ENCODE data around the gene METTL6. TPM values are rescaled to one million over a fixed set of nuclear protein-coding genes. Genes with fewer than 3 reads are reported as not detected.
"Not testable (repeated sequence)": the region's sequence is repeated elsewhere in the genome, so short reads cannot be mapped to it uniquely, and the experiment has no call there.

Gene METTL6
- total and polyA plus RNA-seq, 7 donors: 5.4 to 21.9 (median 14.3) TPM

DNA sequence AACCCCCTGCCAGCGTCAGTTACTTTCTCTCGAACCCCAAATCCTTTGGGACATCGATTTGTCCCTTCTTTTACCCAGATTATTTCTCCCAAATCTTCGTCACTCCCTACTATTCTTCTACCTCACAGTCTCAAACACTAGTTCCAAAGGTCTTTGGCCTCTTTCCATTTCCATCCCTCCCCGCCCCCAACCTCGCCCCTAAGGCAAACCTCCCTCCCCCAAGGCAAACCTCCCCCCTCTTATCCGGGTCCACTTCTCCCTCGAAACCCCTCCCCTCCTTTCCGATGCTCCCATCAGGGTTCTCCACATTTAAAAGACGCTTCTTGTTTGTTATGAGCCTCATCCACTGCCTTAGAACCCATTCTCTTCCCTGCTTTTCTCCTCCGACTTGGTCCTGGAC, 637 bp upstream of the METTL6 start:
- no peaks in the 10 kb centered on the region for H3K27me3 ChIP-seq
- intact Hi-C loops (cut with DNase I): loop anchor here (2.0 to 5.0 kb wide), 2 partner anchors 129 to 331 kb away; partner anchors contain the start of gene RBSN
- 1% methylated on average over 11 of the region's 11 CpGs for WGBS, 2 donors
- peaks cover 0 to 49% (median 4%) of the 10 kb centered on the region in 4 donors for H3K36me3 ChIP-seq
- no peak for DNase-seq
- H3K4me3 ChIP-seq: peak overlapping the region; percentile 82 to 95 (median 94)
- peaks cover 0 to 39% (median 35%) of the 10 kb centered on the region in 4 donors for H3K4me1 ChIP-seq
- H3K9me3 ChIP-seq: no peaks in the 10 kb centered on the region
- TF ChIP-seq CTCF (IDR thresholded peaks at IDR 0.05) (no peak), POLR2A (IDR thresholded peaks at IDR 0.05) (no peak), POLR2AphosphoS5 (IDR thresholded peaks at IDR 0.05) (no peak), EP300 (IDR thresholded peaks at IDR 0.05) (no peak)
- peak overlapping the region; percentile 83 to 84 (median 84) for H3K27ac ChIP-seq

- no peak for DNase-seq
- Histone ChIP-seq H3K9me3 (no peaks in the 10 kb centered on the region), H3K4me1 (peaks cover 0 to 39% (median 35%) of the 10 kb centered on the region in 4 donors), H3K36me3 (peaks cover 0 to 50% (median 6%) of the 10 kb centered on the region in 4 donors), H3K27ac (peak overlapping the region; percentile 83 to 84 (median 84)), H3K27me3 (no peaks in the 10 kb centered on the region), H3K4me3 (peak overlapping the region; percentile 82 to 95 (median 94))
- intact Hi-C loops (cut with DNase I): loop anchor here (2.0 to 5.0 kb wide), 2 partner anchors 130 to 329 kb away; partner anchors contain the start of gene RBSN
- 48 to 57% methylated on average over 16 of the region's 16 CpGs for WGBS, 2 donors
- no peak for TF ChIP-seq EP300 (IDR thresholded peaks at IDR 0.05)
- TF ChIP-seq POLR2AphosphoS5 (IDR thresholded peaks at IDR 0.05): no peak
- no peak for TF ChIP-seq CTCF (IDR thresholded peaks at IDR 0.05)
- TF ChIP-seq POLR2A (IDR thresholded peaks at IDR 0.05): no peak
These were observed 695 bp downstream of the METTL6 start for GRCh38 chr3:15426579-15427118.

DNA sequence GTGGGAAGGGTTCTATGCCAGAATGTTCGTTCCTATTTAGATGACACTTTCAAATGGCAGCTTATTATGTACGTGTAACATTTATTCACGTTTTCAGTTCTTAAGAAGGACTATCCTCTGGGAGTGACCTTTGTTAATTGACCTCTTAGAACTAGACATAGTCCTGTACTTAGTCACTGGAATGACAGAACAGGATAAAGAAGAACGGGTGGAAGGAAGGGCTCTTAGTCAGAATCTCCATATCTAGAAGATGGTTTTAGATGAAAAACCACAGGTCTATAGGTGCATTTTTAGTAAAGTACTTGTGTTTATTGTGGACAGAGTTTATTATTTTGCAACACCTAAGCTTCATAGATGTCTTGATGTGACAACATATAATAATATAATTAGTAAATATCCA, 6.5 kb downstream of the METTL6 start:
- no peak overlapping the region for H3K27ac ChIP-seq
- no peaks in the 10 kb centered on the region for H3K27me3 ChIP-seq
- H3K4me3 ChIP-seq: no peak overlapping the region
- TF ChIP-seq POLR2A (IDR thresholded peaks at IDR 0.05) (no peak), EP300 (IDR thresholded peaks at IDR 0.05) (no peak), POLR2AphosphoS5 (IDR thresholded peaks at IDR 0.05) (no peak), CTCF (IDR thresholded peaks at IDR 0.05) (no peak)
- DNase-seq: no peak
- intact Hi-C loops (cut with DNase I): no loop called here
- peaks cover 0 to 11% (median 8%) of the 10 kb centered on the region in 4 donors for H3K4me1 ChIP-seq
- whole genome bisulfite sequencing, 2 donors: 87 to 90% methylated on average over 4 of the region's 4 CpGs
- no peaks in the 10 kb centered on the region for H3K9me3 ChIP-seq
- H3K36me3 ChIP-seq: peaks cover 0 to 67% (median 7%) of the 10 kb centered on the region in 4 donors

DNA sequence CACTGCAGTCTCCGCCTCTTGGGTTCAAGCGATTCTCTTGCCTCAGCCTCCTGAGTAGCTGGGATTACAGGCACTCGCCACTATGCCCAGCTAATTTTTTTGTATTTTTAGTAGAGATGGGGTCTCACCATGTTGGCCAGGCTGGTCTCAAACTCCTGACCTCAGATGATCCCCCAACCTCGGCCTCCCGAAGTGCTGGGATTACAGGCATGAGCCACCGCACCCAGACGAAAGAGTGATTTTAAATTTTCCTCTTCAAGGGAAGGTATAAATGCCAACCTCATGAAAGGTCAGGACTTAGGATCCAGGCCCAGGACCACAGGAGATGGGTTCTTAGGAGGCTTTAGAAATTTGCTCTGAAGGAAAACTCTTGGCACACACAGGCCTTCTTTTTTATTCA, 16.4 kb downstream of the METTL6 start:
- 94 to 95% methylated on average over 7 of the region's 7 CpGs for WGBS, 2 donors
- peaks cover 0 to 72% (median 20%) of the 10 kb centered on the region in 4 donors for H3K36me3 ChIP-seq
- H3K4me3 ChIP-seq; DNase-seq; H3K27ac ChIP-seq; H3K9me3 ChIP-seq; H3K27me3 ChIP-seq; intact Hi-C loops (cut with DNase I); H3K4me1 ChIP-seq: not testable (repeated sequence)

DNA sequence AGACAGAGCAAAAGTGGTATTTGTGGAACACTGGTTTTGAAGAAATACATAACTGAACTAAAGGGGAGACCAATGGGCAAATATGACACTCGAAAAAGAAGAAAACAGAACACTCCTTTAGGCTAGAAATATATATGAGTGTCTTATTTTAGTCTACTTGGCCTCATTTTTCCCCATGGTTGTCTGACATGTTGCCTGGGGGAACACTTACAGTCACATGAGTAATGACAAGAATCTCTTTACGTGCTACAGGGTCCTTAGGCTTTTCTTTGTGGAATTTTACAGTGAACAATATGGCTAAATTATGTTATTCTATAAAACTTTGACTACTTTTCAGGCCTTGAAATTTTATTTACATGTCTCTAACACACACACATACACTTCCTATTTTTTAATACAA, 17.6 kb downstream of the METTL6 start:
- TF ChIP-seq POLR2A (IDR thresholded peaks at IDR 0.05) (no peak), POLR2AphosphoS5 (IDR thresholded peaks at IDR 0.05) (no peak), EP300 (IDR thresholded peaks at IDR 0.05) (no peak), CTCF (IDR thresholded peaks at IDR 0.05) (no peak)
- intact Hi-C loops (cut with DNase I): loop anchor here (5.0 kb wide), 1 partner anchor 207 kb away; no protein-coding TSS in a partner anchor

More for the DNA sequence above, 17.6 kb downstream of the METTL6 start:
- H3K27ac ChIP-seq: no peak overlapping the region
- peaks cover 0 to 60% (median 16%) of the 10 kb centered on the region in 4 donors for H3K36me3 ChIP-seq
- H3K9me3 ChIP-seq: no peaks in the 10 kb centered on the region
- H3K4me3 ChIP-seq: no peak overlapping the region
- 96% methylated on average over 2 of the region's 2 CpGs for WGBS, 2 donors
- no peaks in the 10 kb centered on the region for H3K27me3 ChIP-seq
- H3K4me1 ChIP-seq: no peaks in the 10 kb centered on the region
- DNase-seq: no peak
